GM10847 (cell line): Measurements from ENCODE around the gene MACO1.

Experiments used
- POLR2A ChIP-seq: IDR thresholded peaks from 2 replicates; pipeline ENCODE4 v1.6.1; 2011; ENCODE audit not compliant: insufficient read length; ENCODE audit errors: extremely low read depth

MACO1 gene

GRCh38 chr1:25472471-25472870 is 41.8 kb downstream of the MACO1 start:
- TF ChIP-seq POLR2A, result no peak

- no peak for TF ChIP-seq POLR2A
Observed at GRCh38 chr1:25473653-25474225, 43.0 kb downstream of the MACO1 start.

- no peak for TF ChIP-seq POLR2A
Observed at GRCh38 chr1:25474439-25475047, 43.8 kb downstream of the MACO1 start.

GRCh38 chr1:25476186-25477097 is 45.7 kb downstream of the MACO1 start:
- TF ChIP-seq POLR2A, result no peak

GRCh38 chr1:25477448-25478034 is 46.8 kb downstream of the MACO1 start:
- no peak for TF ChIP-seq POLR2A

- no peak for TF ChIP-seq POLR2A
Observed at GRCh38 chr1:25478633-25479032, 47.9 kb downstream of the MACO1 start.

- TF ChIP-seq POLR2A, result no peak
Observed at GRCh38 chr1:25481625-25482024, 50.9 kb downstream of the MACO1 start.

- TF ChIP-seq POLR2A, result no peak
Observed at GRCh38 chr1:25482211-25482610, 51.5 kb downstream of the MACO1 start.

GRCh38 chr1:25484096-25484495 is 53.4 kb downstream of the MACO1 start:
- TF ChIP-seq POLR2A, result no peak

GRCh38 chr1:25484533-25484932 is 53.8 kb downstream of the MACO1 start:
- TF ChIP-seq POLR2A, result no peak

GRCh38 chr1:25485536-25486411 is 55.1 kb downstream of the MACO1 start:
- TF ChIP-seq POLR2A, result no peak

- no peak for TF ChIP-seq POLR2A
Observed at GRCh38 chr1:25486602-25487001, 55.9 kb downstream of the MACO1 start.

- no peak for TF ChIP-seq POLR2A
Observed at GRCh38 chr1:25487628-25488027, 56.9 kb downstream of the MACO1 start.

- no peak for TF ChIP-seq POLR2A
Observed at GRCh38 chr1:25492323-25492722, 61.6 kb downstream of the MACO1 start.

- TF ChIP-seq POLR2A, result no peak
Observed at GRCh38 chr1:25494952-25495351, 64.3 kb downstream of the MACO1 start.
